C4-2B (cell line): ENCODE results near the gene SPECC1L.

Experiments
- CTCF ChIP-seq: fragments of 450-650 bp; conservative IDR thresholded peaks from 2 replicates; pipeline ENCODE4 v1.5.1; 2017; ENCODE audit warnings: mild to moderate bottlenecking
- ZFX ChIP-seq: fragments of 450-650 bp; IDR thresholded peaks from 2 replicates; pipeline ENCODE4 v1.6.1; 2017

GRCh38 chr22:24379536-24379935, 108.9 kb downstream of the SPECC1L start:
- TF ChIP-seq CTCF (no peak), ZFX (no peak)
